Measurements from ENCODE around the gene TIPARP. TPM values are rescaled to one million over a fixed set of nuclear protein-coding genes. Genes with fewer than 3 reads are reported as not detected.

Gene TIPARP, protein sequence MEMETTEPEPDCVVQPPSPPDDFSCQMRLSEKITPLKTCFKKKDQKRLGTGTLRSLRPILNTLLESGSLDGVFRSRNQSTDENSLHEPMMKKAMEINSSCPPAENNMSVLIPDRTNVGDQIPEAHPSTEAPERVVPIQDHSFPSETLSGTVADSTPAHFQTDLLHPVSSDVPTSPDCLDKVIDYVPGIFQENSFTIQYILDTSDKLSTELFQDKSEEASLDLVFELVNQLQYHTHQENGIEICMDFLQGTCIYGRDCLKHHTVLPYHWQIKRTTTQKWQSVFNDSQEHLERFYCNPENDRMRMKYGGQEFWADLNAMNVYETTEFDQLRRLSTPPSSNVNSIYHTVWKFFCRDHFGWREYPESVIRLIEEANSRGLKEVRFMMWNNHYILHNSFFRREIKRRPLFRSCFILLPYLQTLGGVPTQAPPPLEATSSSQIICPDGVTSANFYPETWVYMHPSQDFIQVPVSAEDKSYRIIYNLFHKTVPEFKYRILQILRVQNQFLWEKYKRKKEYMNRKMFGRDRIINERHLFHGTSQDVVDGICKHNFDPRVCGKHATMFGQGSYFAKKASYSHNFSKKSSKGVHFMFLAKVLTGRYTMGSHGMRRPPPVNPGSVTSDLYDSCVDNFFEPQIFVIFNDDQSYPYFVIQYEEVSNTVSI
- total RNA-seq, result 40.6 and 52.9 TPM in 2 replicates

DNA sequence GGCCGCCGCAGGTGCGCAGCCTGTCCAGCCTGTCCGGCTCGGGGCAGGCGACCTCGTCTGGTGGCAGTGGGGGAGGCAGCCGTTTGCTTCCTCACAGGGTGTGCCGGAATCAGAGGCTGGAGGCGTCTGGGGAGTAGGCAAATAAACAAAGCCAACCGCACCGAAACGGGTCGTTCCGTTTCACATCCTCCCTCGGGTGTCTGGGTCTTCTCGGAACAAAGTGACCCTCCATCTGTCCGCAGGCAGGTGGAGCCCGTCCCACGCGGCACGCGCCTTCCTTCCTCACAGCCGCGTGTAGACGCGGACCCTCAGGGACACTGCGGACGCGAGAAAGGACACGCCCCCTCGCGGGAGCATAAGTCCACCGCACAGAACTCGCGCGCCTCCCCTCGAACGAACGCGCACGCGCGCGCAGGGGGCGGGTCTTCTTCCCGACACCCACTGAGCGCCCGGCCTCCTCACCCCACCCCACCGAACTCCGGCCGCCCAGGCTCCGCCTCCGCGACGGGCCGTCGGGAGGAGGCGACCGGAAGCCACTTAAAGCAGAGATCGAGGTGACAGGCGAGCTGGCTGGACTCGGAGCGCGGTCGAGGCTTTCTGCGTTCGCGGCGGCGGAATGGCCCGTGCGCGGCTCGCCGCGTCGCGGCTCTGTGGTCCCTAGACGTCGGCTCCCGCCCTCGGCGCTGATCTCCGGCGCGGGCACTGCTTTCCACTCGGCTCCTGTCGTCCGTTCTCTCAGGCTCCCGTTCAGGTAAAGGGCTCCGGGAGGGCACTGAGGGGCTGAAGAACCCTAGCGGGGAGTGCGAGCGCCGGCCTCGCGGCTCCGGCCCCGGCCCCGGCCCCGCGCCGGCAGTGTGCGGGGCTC is at the start of gene TIPARP:
TSS of gene TIPARP (plus strand) at position 545 of the 865 bp plus-strand sequence. CDS start 3,108 bp downstream, outside the sequence.
- H3K4me3 ChIP-seq (ENCODE audit: low read depth, low read length), result peak within 1 kb of the TSS; percentile 91
- TF ChIP-seq, protein P1, sequence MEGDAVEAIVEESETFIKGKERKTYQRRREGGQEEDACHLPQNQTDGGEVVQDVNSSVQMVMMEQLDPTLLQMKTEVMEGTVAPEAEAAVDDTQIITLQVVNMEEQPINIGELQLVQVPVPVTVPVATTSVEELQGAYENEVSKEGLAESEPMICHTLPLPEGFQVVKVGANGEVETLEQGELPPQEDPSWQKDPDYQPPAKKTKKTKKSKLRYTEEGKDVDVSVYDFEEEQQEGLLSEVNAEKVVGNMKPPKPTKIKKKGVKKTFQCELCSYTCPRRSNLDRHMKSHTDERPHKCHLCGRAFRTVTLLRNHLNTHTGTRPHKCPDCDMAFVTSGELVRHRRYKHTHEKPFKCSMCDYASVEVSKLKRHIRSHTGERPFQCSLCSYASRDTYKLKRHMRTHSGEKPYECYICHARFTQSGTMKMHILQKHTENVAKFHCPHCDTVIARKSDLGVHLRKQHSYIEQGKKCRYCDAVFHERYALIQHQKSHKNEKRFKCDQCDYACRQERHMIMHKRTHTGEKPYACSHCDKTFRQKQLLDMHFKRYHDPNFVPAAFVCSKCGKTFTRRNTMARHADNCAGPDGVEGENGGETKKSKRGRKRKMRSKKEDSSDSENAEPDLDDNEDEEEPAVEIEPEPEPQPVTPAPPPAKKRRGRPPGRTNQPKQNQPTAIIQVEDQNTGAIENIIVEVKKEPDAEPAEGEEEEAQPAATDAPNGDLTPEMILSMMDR (conservative IDR thresholded peaks at IDR 0.05; ENCODE audit: low read depth, low read length), result peak; percentile 66
- peak; percentile 63 for DNase-seq (ENCODE audit: low read depth)

DNA sequence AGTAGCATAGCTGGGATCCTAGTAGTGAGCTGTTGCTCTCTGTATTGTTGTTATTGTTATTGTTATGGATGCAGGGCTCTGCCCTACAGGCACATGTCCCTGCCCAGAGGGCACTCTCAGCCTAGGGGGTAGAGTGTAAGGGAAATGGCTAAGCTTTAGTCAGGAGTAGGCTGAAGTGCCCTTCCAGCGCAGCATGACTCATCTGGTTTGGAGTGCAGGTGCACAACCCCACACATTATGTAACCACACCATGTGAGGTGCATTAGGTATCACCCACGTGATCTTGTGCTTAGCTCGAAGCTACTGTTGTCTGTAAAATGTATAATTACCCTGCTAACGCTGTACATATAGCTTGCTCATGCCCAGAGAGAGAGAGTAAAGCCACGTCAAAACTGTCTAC is 48.3 kb upstream of the TIPARP start:
- TF ChIP-seq, protein P1 (conservative IDR thresholded peaks at IDR 0.05; ENCODE audit: low read depth, low read length), result no peak
- no peak overlapping the region for H3K4me3 ChIP-seq (ENCODE audit: low read depth, low read length)
- peak; percentile 73 for DNase-seq (ENCODE audit: low read depth)

DNA sequence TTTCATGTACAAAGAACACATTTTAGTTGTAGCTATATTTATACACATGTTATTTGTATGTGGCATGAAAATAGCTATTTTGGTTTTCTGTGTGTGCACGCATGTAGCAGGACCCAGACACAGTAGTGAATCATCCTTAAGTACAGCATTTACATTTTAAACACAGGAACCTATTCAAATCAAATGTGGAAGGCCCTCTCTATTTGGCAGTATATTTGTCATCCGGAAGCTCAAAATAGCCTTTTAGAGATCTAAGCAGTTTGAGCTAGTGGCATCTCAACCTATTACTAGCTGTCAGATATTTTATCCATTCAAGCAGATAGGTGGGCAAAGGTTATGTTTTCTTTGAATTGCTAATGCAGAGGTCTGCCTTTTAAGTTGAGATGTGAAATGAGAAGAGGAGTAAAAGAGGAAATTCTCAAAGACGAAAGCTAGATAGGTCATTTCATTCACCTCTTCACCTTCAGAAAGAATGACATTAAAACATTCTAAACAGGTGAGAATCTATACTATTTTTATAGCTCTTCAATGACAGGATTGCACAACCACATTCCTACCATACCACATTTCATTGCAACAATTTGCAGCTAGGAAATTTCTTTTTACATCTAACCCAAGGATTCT is 46.3 kb upstream of the TIPARP start:
- H3K4me3 ChIP-seq (ENCODE audit: low read depth, low read length), result no peak overlapping the region
- TF ChIP-seq, protein P1 (conservative IDR thresholded peaks at IDR 0.05; ENCODE audit: low read depth, low read length), result no peak
- DNase-seq (ENCODE audit: low read depth), result no peak

DNA sequence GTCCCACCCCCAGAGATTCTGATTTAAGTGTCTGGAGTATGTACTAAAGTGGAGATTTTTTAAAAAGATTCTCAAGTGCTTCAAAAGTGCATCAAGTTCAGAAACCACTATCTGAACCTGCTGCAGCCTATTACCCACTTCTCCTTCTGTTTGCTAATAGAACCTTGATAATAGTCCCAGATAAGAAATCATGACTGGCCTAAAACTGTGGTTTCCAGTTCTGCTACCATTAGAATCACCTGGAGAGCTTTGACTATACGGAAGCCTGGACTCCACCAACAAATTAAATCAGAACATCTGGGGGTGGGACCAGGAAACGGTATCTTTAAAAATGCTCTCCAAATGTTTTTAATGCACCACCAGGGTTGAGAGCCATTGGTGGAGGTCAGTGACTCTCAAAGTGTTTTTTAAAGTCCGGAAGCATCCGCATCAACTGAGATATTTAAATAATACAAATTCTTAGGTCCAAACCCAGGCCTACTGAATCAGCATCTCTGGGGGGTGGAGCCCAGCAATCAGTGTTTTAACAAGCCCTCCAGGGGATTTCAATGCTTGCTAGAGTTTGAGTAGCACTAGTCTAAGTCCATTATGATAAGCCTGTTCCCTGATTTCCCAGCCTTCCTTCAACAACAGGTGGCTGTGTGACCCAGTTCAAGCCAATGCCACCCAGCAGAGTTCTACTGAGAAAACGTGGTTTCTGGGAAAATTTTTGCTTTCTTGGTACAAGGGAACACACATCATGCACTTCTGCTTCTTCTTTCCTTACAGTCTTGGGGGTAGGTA is 45.4 kb upstream of the TIPARP start:
- H3K4me3 ChIP-seq (ENCODE audit: low read depth, low read length), result no peak overlapping the region
- DNase-seq (ENCODE audit: low read depth), result no peak
- TF ChIP-seq, protein P1 (conservative IDR thresholded peaks at IDR 0.05; ENCODE audit: low read depth, low read length), result no peak

DNA sequence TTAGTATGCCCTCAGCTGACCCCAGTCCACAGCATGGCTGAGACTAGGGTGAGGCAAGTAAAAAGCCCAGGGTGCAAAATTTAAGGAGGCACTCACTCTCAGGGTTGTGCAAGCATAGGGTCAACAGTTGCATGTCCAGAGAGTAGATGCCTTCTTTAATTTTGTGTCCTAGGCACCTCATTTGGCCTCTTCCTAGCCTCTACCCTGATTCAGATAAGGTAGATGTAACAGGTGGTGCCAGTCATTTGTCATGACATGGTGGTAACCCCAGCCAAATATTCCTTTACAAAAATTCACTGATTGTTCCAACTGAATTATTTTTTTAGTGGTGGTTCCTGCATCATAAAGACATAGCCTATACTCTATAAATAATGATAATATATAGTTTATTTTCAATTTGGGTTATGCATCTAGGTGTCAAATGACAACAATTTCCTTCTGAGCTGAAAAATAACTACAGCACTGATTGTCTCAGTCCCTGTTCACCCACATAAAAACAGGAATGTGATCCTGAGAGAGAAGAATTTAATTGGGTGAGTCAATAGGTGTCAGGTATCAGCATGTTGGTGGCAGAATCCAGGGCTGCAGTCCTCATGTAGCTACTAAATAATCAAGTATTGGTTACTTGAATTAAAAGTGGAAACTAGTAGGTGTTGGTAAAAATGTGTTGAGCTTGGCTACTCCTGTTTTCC is 44.2 kb upstream of the TIPARP start:
- H3K4me3 ChIP-seq (ENCODE audit: low read depth, low read length), result no peak overlapping the region
- no peak for DNase-seq (ENCODE audit: low read depth)
- TF ChIP-seq, protein P1 (conservative IDR thresholded peaks at IDR 0.05; ENCODE audit: low read depth, low read length), result no peak

Data from epithelial cell of proximal tubule (primary cell).